H1 (cell line): Measurements from ENCODE around the gene DAPK2. TPM values are rescaled to one million over a fixed set of nuclear protein-coding genes. Genes with fewer than 3 reads are reported as not detected.

Source experiments
- KDM4A ChIP-seq: IDR thresholded peaks from one replicate; pipeline ENCODE4 v1.7.1; 2012; ENCODE audit warnings: low read depth, mild to moderate bottlenecking, moderate library complexity, low read length, inconsistent platforms; ENCODE audit not compliant: severe bottlenecking
- SIRT6 ChIP-seq: IDR thresholded peaks from one replicate; pipeline ENCODE4 v1.7.1; 2012; ENCODE audit warnings: low read length, inconsistent platforms
- TAF1 ChIP-seq: IDR thresholded peaks from 2 replicates; pipeline ENCODE4 v1.6.1; 2011; ENCODE audit warnings: mild to moderate bottlenecking, low read depth, low read length
- polyA plus RNA-seq, 7 experiments: library from polyadenylated mRNA; depleted of rRNA in 3 of 7; stranded (reverse) in 5 of 7; unstranded in 2 of 7; fragments of >200 nt in 5 of 7; fragments of 200-250 nt in 2 of 7; gene quantifications; 1 replicate in 5 of 7; 2 replicates in 1 of 7; 4 replicates in 1 of 7; pipeline versions ENCODE4 v1.2.1 to v1.2.3, GENCODE V29; 2011 to 2013; ENCODE audit warnings: missing spikeins in 2 of 7, mixed read lengths in 2 of 7
- total RNA-seq: library from RNA; stranded (reverse); fragmentation: NEBNext Ultra II Directional; extraction: Animal tissue kit (Norgen Biotek cat#: 25700); gene quantifications from 2 replicates; pipeline ENCODE4 v1.2.1, GENCODE V29; 2021

DAPK2 gene
- total and polyA plus RNA-seq, 2 of the 8 experiments (the other 6 are each of a cell fraction or from before 2014, with no cell fraction given), result 1.8 to 2.9 TPM

DNA sequence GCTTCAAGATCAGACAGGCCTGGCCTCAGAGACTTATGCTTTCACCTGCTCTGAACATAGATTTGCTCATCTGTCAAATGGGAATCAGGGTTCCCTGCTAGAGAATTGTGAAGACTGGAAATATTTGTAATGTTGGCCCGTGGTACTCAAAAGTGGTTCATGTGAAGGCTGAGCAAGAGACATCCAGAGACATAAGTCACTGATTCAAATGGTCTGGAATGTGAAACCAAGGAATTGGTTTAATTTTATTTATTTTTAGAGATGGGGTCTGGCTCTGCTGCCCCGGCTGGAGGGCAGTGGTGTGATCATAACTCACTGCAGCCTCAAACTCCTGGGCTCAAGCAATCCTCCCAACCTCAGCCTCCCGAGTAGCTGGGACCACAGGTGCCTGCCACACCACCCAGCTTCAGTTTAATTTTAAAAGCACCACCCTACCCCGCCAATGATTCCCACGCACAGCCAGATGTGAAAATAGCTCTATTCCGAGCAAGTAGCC, 60.1 kb downstream of the DAPK2 start (continued):
- TF ChIP-seq TAF1, result no peak
- no peak for TF ChIP-seq KDM4A
- TF ChIP-seq SIRT6, result no peak
